ENCODE data around the gene TNNT2.

- TF ChIP-seq ZNF8 (CRISPR knock-in tag; IDR thresholded peaks at IDR 0.05) = no peak
- no peak for TF ChIP-seq ZC3H10 (CRISPR knock-in tag; IDR thresholded peaks at IDR 0.05)
- no peak for TF ChIP-seq ISL1 (CRISPR knock-in tag; IDR thresholded peaks at IDR 0.05)
- no peak for TF ChIP-seq RARB (CRISPR knock-in tag; IDR thresholded peaks at IDR 0.05)
- no peak for TF ChIP-seq PATZ1 (CRISPR knock-in tag; IDR thresholded peaks at IDR 0.05; ENCODE audit: borderline replicate concordance)
- no peak for TF ChIP-seq PPARA (CRISPR knock-in tag; IDR thresholded peaks at IDR 0.05; ENCODE audit: borderline replicate concordance)
- no peak for TF ChIP-seq ZFP30 (CRISPR knock-in tag; IDR thresholded peaks at IDR 0.05)
- TF ChIP-seq ZFP3 (CRISPR knock-in tag; IDR thresholded peaks at IDR 0.05) = no peak
- no peak for TF ChIP-seq ARNTL (CRISPR knock-in tag; IDR thresholded peaks at IDR 0.05; ENCODE audit: borderline replicate concordance, low read depth)
These were observed at the start of gene TNNT2 for GRCh38 chr1:201377611-201378092.
